HG03025 (cell line): Measurements from ENCODE around the gene ASPM.
"Not testable (repeated sequence)": the region's sequence is repeated elsewhere in the genome, so short reads cannot be mapped to it uniquely, and the experiment has no call there.

Source experiments
- ATAC-seq: cut with Tn5 transposase; IDR thresholded peaks from one replicate; pipeline ENCODE4 v1.9.1; 2021; ENCODE audit warnings: mild to moderate bottlenecking, moderate library complexity; ENCODE audit not compliant: unreplicated experiment, low FRiP score

Gene ASPM

GRCh38 chr1:197149340-197149739 lies 2.9 kb upstream of the ASPM start:
- no peak for ATAC-seq

GRCh38 chr1:197145446-197146024 lies 934 bp downstream of the ASPM start:
- no peak for ATAC-seq

DNA sequence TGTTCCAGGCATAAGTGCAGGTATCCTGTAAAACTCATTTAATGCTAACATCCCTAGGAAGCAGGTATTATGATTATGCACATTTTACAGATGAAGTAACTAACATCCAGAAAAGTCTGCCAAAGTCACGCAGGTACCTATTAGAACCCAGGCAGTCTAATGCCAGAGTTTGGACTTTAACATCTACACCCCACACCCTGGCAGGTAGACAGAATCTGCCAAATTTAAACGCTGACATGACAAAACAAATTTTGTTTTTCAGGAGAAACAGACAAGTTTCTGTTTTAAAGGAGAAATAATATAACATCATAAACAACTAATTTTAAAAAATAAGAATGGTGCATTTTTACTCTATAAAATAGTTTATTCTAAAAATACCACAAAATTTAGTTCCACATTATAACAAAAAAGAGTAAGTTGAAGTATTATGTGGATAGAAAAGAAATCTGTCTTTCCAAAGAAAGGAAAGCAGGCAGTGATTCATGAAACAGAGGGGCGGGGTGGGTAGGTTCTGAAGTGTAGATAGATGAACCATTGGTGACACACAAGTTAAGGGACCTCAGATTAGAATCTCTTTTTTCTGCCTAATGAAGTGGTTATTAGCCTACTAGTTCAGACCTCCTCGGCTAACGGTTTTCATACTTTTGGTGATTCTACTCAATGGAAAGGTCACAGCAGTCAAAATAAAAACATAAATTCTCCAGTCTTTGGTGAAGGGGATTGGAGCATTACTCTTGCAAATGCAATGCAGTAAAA lies 1.7 kb downstream of the ASPM start:
- ATAC-seq = no peak

DNA sequence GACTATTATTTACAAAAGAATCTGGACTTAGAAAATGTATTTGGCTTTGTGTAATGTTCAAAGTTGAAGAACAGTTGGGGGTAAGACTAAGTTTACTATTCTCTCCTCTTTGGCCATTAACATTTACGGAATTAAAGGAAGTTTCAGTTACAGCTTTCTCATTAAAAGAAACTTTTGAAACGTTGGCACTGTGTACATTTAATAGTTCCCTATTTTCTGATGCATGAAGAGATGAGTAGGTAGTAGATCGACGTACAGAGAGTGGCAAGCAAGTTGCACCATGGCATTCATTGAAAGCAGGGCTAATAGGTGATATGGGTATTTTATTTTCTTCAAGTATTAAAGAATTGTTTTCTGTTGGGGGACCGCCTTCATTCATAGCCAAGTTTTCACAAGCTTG lies 3.2 kb downstream of the ASPM start:
- ATAC-seq = no peak

- ATAC-seq = no peak
Observed at GRCh38 chr1:197141575-197141974, 4.9 kb downstream of the ASPM start.

DNA sequence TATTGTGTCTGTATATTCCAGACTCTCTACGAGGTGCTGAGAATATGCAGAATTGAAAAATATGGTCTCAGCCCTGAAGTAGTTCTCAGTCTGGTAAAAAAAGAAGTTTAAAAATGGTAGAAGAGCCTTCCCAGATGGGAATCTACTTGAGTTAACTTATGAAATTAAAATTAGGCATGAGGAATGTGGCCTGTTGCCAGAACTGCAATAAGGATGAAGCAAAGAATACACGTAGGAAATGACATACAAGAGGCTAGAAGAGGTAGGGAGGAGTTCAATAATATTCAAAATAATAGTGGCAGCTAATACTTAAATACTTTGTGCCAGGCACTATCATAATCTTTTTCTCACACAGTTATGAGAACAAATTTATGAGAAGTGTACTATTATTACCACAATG lies 6.3 kb downstream of the ASPM start:
- ATAC-seq = no peak

DNA sequence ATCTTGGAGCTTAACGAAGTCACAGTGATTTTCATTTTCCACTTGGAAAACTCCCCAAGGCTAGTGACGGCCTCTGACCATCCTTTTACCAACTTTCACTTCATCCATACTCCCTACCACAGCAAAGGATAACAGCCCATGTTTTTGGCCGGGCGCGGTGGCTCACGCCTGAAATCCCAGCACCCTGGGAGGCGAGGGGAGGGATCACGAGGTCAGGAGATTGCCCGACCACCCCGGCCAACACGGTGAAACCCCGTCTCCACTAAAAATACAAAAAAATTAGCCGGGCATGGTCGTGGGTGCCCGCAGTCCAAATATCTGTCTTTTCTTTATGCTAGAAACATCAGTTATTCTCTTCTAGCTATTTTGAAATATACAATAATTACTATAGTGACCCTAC lies 7.3 kb downstream of the ASPM start:
- no peak for ATAC-seq

- ATAC-seq = no peak
Observed at GRCh38 chr1:197137322-197137721, 9.1 kb downstream of the ASPM start.

GRCh38 chr1:197130677-197131304 lies 15.7 kb downstream of the ASPM start:
- ATAC-seq = no peak

DNA sequence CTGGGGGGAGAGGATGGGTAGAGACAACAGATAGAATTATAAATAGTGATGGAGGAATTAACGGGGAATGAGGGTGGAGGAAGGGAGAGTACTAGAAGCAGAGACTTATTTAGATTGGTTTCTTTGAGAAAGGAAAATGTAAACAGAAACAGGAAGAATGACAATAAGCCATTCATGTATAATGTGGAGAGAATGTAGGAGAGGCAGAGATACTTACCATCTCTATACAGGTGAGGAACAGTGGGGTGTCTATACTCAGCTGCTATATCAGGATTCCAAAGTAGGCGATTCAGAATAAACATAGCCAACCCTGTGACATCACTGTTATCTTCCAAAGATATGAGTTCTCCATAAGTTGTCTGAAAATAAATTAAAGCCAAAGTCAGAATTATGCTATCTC lies 16.8 kb downstream of the ASPM start:
- no peak for ATAC-seq

DNA sequence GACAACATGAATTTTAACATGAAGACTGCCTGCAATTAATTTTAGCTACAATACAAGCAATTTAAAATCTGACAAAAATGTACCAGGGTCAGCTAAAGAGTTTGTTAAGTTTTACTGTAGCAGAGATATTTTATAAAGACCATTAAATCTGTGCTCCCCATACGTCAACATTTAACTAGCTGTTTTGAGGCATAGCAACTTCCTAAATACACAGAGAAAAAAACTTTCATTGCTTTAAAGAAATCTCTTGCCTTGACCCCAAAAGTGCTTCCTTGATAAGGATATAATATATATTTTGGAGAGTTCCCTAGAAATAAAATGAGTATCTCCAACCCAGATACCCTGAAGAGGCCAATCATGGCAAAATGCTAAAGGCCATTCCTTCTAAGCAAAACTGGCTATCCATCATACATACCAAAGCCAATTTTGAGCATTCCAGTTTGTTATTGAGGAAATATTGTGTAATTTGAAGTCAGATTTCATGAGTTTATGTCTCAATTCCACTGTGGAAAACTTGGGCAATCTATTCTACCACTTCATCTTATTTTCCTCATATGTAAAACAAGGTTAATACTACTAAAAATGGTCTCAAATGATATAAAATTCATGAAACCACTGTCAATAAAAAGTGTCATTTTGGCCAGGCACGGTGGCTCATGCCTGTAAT lies 19.1 kb downstream of the ASPM start:
- ATAC-seq = no peak

DNA sequence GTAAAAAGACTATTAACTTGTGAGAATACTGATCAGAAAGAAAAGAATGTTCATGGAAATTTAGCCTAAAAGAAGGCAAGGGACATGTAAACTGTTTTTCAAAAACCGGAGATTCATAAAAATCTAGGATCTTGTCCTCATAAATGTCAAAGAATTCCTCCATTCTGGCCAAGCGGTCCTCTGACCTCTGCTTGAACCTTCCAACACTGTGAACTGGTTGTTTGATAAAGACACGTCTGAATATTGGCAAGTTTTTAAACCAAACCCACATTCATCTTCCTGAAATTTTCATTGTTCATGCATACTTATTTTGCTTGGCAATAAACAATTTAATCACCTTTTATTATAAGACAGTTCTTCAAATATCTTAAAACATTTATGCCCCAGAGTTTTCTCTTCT lies 19.8 kb downstream of the ASPM start:
- no peak for ATAC-seq

- no peak for ATAC-seq
Observed at GRCh38 chr1:197124376-197124775, 22.1 kb downstream of the ASPM start.

DNA sequence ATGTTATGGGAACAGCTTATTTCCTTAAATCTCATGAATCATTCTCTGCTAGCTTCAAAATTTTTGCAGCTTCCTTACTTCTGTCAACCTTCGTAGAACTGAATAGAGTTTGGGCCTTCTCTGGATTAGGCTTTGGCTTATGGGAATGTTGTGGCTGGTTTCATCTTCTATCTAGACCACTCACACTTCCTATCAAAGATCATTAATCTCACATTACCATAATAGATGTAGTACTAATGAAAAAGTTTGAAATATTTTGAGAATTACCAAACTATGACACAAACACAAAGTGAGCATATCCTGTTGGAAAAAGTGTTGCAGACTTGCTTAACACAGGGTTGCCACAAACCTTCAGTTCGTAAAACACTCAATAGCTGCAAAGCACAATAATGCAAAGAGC lies 30.3 kb downstream of the ASPM start:
- no peak for ATAC-seq

- no peak for ATAC-seq
Observed at GRCh38 chr1:197106869-197107268, 39.6 kb downstream of the ASPM start.

DNA sequence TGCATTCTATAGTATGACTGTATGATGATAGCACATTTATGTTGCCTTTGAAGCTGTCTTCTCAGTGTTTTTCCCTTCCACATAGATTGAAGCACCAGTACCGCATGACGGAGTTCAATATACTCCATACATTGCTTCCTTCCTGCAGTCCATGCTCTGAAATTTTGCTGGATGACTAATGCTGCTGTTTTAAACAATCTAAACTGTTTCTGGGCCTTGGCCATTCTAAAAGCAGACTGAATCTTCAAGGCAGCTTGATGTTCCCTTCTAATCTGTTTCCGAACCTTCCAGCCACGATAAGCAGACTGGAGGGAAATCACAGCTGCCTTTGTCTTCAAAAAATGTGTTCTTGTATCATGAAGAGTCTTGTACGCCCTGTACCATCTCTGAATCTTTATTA lies 43.2 kb downstream of the ASPM start:
- ATAC-seq = no peak

- no peak for ATAC-seq
Observed at GRCh38 chr1:197101978-197102377, 44.5 kb downstream of the ASPM start.

- ATAC-seq = no peak
Observed at GRCh38 chr1:197100677-197101076, 45.8 kb downstream of the ASPM start.

- ATAC-seq = no peak
Observed at GRCh38 chr1:197099444-197099843, 47.0 kb downstream of the ASPM start.

- not testable (repeated sequence) for ATAC-seq
Observed at GRCh38 chr1:197096971-197097370, 49.5 kb downstream of the ASPM start.

GRCh38 chr1:197096137-197096536 lies 50.3 kb downstream of the ASPM start:
- ATAC-seq = no peak
